ENCODE results near the gene SERINC5. TPM values are rescaled to one million over a fixed set of nuclear protein-coding genes. Genes with fewer than 3 reads are reported as not detected.

Gene SERINC5
- total RNA-seq, 4 donors from 2014 or later = 22.6 to 26.9 (median 24.8) TPM

DNA sequence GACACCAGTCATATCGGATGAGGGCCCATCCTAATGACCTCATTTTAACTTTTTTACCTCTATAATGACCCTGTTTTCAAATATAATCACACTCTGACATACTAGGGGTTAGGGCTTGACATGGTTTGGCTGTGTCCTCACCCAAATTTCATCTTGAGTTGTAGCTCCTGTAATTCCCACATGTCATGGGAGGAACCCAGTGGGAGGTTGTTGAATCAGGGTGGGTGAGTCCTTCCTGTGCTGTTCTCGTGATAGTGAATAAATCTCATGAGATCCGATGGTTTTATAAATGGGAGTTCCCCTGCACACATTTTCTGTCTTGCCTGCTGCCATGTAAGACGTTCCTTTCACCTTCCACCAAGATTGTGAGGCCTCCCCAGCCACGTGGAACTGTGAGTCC lies 148.9 kb downstream of the SERINC5 start:
- H3K27me3 ChIP-seq = no peaks in the 10 kb centered on the region
- H3K36me3 ChIP-seq = no peaks in the 10 kb centered on the region
- TF ChIP-seq POLR2A (IDR thresholded peaks at IDR 0.05) (no peak), CTCF (IDR thresholded peaks at IDR 0.05) (no peak)
- no peaks in the 10 kb centered on the region for H3K9me3 ChIP-seq
- WGBS, 2 donors = 72 to 74% methylated on average over 5 of the region's 5 CpGs
- DNase-seq = no peak
- intact Hi-C loops (cut with DNase I) = no loop called here
- no peak overlapping the region for H3K4me3 ChIP-seq (replicated peaks in 1 of 3)
- no peak overlapping the region for H3K27ac ChIP-seq
- H3K4me1 ChIP-seq = peaks cover 4% of the 10 kb centered on the region in 2 donors

GRCh38 chr5:80105698-80106439 lies 150.0 kb downstream of the SERINC5 start:
- Histone ChIP-seq H3K9me3 (no peaks in the 10 kb centered on the region), H3K36me3 (no peaks in the 10 kb centered on the region), H3K27ac (no peak overlapping the region), H3K4me1 (peaks cover 4% of the 10 kb centered on the region in 2 donors), H3K27me3 (no peaks in the 10 kb centered on the region), H3K4me3 (replicated peaks in 1 of 3) (no peak overlapping the region)
- intact Hi-C loops (cut with DNase I) = no loop called here
- WGBS, 2 donors = 92 to 95% methylated on average over 6 to 7 of the region's 7 CpGs
- no peak for DNase-seq
- no peak for TF ChIP-seq CTCF (IDR thresholded peaks at IDR 0.05)
- no peak for TF ChIP-seq POLR2A (IDR thresholded peaks at IDR 0.05)

GRCh38 chr5:80103371-80103770 lies 152.5 kb downstream of the SERINC5 start:
- Histone ChIP-seq H3K9me3 (no peaks in the 10 kb centered on the region), H3K27me3 (no peaks in the 10 kb centered on the region), H3K4me1 (no peaks in the 10 kb centered on the region), H3K36me3 (no peaks in the 10 kb centered on the region), H3K4me3 (replicated peaks in 1 of 3) (no peak overlapping the region), H3K27ac (no peak overlapping the region)
- no peak for DNase-seq
- TF ChIP-seq CTCF (IDR thresholded peaks at IDR 0.05) (no peak), POLR2A (IDR thresholded peaks at IDR 0.05) (no peak)
- WGBS, 2 donors = 85% methylated on average over 6 of the region's 6 CpGs
- intact Hi-C loops (cut with DNase I) = no loop called here

GRCh38 chr5:80101993-80102392 lies 153.9 kb downstream of the SERINC5 start:
- Histone ChIP-seq H3K9me3 (no peaks in the 10 kb centered on the region), H3K36me3 (no peaks in the 10 kb centered on the region), H3K27ac (no peak overlapping the region), H3K4me3 (replicated peaks in 1 of 3) (no peak overlapping the region), H3K4me1 (no peaks in the 10 kb centered on the region), H3K27me3 (no peaks in the 10 kb centered on the region)
- intact Hi-C loops (cut with DNase I) = no loop called here
- TF ChIP-seq POLR2A (IDR thresholded peaks at IDR 0.05) = no peak
- TF ChIP-seq CTCF (IDR thresholded peaks at IDR 0.05) = no peak
- no peak for DNase-seq

- H3K27ac ChIP-seq = no peak overlapping the region
- H3K9me3 ChIP-seq = no peaks in the 10 kb centered on the region
- H3K4me3 ChIP-seq (replicated peaks in 1 of 3) = no peak overlapping the region
- TF ChIP-seq CTCF (IDR thresholded peaks at IDR 0.05) (no peak), POLR2A (IDR thresholded peaks at IDR 0.05) (no peak)
- intact Hi-C loops (cut with DNase I) = no loop called here
- 85 to 94% methylated on average over 10 of the region's 10 CpGs for WGBS, 2 donors
- H3K36me3 ChIP-seq = no peaks in the 10 kb centered on the region
- no peak for DNase-seq
- peaks cover 0 to 7% of the 10 kb centered on the region in 2 donors for H3K4me1 ChIP-seq
- H3K27me3 ChIP-seq = no peaks in the 10 kb centered on the region
Observed at GRCh38 chr5:80097451-80097850, 158.4 kb downstream of the SERINC5 start.

All from thyroid gland (tissue), 4 donors.